SK-N-MC (cell line): ENCODE measurements around the gene AXIN1.
A peak's percentile ranks its signal among the peaks of the same experiment; 100 is the strongest.

Experiments used
- DNase-seq: peaks from one replicate; pipeline ENCODE4 v3.0.0-alpha.2; 2011; ENCODE audit warnings: low read depth, low spot score
- H3K27ac ChIP-seq: fragments of 200-600 bp; sonication (generic); 2 replicates; pipeline ENCODE4 v1.5.1; 2016; ENCODE audit warnings: mixed run types
- H3K36me3 ChIP-seq: fragments of 200-600 bp; sonication (generic); 2 replicates; pipeline ENCODE4 v1.6.1; 2017; ENCODE audit warnings: antibody characterized with exemption, low read length, mixed read lengths; ENCODE audit not compliant: insufficient read depth
- H3K4me3 ChIP-seq: fragments of 200-600 bp; sonication (generic); 2 replicates; pipeline ENCODE4 v1.5.1; 2016
- H3K9ac ChIP-seq: fragments of 200-600 bp; sonication (generic); 2 replicates; pipeline ENCODE4 v1.8.0; 2017; ENCODE audit warnings: mixed run types, mixed read lengths; ENCODE audit not compliant: insufficient read length
- H3K9me3 ChIP-seq: fragments of 200-600 bp; sonication (generic); 2 replicates; pipeline ENCODE4 v1.6.1; 2017; ENCODE audit warnings: low read depth, mild to moderate bottlenecking, antibody characterized with exemption, low read length, moderate library complexity, mixed read lengths
- EZH2 ChIP-seq: fragments of 200-600 bp; sonication (generic); IDR thresholded peaks from one replicate; pipeline ENCODE4 v1.6.1; 2017; ENCODE audit warnings: antibody characterized with exemption
- FOXP2 ChIP-seq: optimal IDR thresholded peaks from 2 replicates; pipeline ENCODE3; 2011; ENCODE audit warnings: mild to moderate bottlenecking, moderate library complexity; ENCODE audit not compliant: insufficient read depth; ENCODE audit errors: extremely low read length, control extremely low read depth
- POLR2AphosphoS5 ChIP-seq: IDR thresholded peaks from 2 replicates; pipeline ENCODE4 v1.6.1; 2012; ENCODE audit warnings: mild to moderate bottlenecking, low read depth, low read length, borderline replicate concordance

Gene AXIN1

DNA sequence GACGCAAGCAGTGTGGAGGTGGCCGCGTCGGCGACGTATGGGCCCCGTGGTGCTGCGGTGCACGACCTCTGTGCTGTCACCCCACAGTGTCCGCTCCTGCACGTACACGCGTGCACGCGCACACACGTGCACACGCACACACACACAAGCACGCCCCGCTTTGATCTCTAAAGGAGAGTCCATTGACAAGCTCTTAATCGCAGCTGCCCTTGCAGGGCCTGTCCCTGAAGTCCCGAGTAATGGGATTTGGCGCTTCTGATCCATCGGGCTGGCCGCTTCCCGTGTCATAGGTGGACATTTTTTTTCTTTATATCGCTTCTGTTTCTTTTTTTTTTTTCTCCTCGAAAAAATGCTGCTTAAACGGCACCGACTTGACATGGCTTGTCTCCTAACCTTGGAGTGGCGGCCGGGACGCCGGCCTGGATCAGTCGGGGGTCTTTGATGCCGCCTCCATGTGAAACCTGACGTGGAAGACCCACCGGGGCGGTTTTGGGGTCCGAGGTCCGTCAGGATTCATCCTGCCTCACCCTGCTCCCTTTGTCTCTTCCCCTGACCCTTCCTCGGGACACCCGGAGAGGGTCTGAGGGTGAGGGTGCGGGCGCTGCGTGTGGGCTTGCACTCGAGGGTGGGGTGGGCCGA is 8.3 kb upstream of the AXIN1 start:
- Histone ChIP-seq H3K27ac (no peak overlapping the region), H3K4me3 (no peak overlapping the region), H3K9ac (no peak overlapping the region), H3K36me3 (no peaks in the 10 kb centered on the region), H3K9me3 (no peaks in the 10 kb centered on the region)
- TF ChIP-seq FOXP2 (no peak), POLR2AphosphoS5 (no peak), EZH2 (no peak)
- DNase-seq = no peak

DNA sequence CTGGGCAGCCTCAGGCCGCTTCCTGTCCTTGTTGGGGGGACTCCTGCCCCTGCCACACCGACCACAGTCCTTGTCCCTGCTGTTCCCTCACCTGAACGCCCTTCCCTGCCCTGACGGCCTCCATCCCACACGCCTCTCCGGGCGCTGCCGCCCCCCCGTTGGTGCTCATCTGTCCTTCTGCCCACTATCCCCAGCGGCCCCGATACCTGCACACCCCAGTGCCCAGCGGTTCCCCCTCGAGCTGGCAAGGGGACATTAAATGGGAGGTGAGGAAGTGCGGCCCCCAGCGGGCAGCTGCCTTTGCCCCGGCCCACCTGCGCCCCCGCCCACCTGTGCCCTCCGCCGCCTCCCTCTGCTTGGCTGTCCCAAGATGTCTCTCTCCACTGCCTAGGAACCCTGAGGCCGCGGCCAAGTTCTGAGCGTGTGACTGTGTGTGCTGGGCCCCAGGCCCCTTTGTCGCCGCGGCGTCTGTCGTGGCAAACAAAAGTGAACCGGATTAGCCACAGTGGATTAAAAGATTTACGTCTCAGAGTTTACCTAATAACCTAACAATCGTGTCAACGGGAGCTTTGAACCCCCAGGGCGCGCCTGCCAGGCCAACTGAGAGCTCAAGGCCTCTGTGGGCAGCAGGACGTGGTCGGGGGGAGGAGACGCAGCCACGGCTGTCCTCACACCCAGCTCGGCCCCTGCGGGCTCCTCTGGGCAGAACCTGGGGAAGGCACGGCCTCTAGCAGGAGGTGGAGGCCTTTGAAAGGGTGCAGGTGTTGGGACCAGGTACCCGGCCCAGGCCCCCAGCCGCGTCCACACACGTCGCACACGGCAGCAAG is 7.6 kb upstream of the AXIN1 start:
- H3K4me3 ChIP-seq = no peak overlapping the region
- H3K27ac ChIP-seq = no peak overlapping the region
- DNase-seq = no peak
- H3K9ac ChIP-seq = no peak overlapping the region
- no peaks in the 10 kb centered on the region for H3K36me3 ChIP-seq
- TF ChIP-seq EZH2 (no peak), FOXP2 (no peak), POLR2AphosphoS5 (no peak)
- no peaks in the 10 kb centered on the region for H3K9me3 ChIP-seq

DNA sequence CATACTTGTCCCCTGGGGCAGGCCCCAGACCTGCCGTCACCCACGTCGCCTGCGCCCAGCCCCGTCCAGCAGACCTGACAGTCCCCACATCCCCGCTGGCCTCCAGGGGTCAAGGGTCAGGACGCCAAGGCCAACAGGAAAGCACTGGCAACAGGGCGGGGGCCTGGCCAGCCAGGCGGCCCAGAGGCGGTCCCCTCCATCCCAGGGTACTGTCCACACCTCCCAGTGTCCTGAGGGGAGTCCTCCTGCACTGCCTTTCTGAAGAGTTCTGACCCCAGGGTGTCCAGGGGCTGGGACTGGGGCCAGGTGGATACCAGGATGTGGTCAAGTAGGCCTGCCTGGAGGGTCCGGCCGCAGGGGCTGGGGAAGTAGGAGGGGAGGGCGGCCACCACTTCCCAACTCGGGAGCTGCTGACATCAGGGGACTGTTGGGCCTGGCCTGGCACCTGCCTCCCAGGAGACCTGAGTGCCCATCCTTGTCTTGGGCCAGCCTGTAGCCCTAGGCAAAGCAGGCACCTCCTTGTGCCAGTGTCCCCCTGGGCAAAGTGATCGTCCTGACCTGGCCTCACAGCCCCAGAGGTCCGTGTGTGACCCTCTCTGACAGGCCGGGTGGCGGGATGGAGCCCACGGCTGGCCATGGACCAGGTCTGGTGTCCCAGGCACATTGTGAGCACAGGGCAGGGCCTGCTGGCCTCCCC is 6.7 kb upstream of the AXIN1 start:
- H3K36me3 ChIP-seq = no peaks in the 10 kb centered on the region
- TF ChIP-seq FOXP2 (no peak), EZH2 (no peak), POLR2AphosphoS5 (no peak)
- no peak overlapping the region for H3K9ac ChIP-seq
- H3K4me3 ChIP-seq = no peak overlapping the region
- no peaks in the 10 kb centered on the region for H3K9me3 ChIP-seq
- DNase-seq = no peak
- H3K27ac ChIP-seq = no peak overlapping the region

DNA sequence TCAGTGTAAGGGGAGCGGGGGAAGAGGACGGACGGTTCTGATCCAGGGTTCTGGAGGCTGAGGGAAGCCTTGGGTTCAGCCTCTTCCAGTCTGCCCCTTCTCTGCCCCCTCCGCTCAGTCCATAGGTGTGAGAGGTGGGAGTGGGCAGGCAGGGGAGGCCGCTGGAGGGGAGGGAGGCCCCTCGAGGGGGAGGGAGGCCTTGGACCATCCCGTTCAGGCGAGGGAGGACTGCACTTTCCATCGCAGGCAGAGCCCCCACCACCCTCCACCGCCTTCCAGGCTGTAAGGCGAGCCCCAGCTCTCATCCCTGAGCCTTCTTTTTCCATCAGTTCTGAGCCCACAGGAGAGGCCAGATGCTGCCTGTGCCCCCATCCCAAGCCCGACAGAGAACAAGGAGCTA is 4.2 kb upstream of the AXIN1 start:
- H3K36me3 ChIP-seq = no peaks in the 10 kb centered on the region
- no peak overlapping the region for H3K27ac ChIP-seq
- H3K9ac ChIP-seq = no peak overlapping the region
- no peak overlapping the region for H3K4me3 ChIP-seq
- TF ChIP-seq POLR2AphosphoS5 (no peak), EZH2 (no peak), FOXP2 (no peak)
- no peaks in the 10 kb centered on the region for H3K9me3 ChIP-seq
- DNase-seq = no peak

DNA sequence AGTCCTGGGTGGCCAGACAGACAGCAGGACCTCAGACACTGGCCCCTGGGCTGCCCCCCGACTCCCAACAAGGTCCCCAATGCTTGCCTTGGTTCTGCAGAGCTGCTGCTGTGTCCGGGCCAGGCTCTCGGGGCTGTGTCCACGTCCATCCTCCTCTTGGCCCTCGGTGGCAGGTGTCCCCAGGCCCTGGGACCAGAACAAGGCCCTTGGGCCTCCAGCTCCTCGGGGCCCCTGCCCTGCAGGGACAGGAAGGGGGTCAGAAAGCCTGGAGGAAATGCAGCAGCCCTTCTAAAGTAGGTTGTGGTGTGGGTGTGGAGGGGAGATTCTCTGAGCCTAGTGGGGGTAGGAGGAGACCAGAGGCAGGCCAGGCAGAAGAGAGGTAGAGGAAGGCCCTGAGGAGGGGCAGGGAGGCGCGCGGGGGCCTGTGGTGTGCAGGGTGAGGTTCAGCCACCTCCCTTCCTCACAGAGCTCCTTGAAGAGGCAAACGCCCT is 2.5 kb upstream of the AXIN1 start:
- Histone ChIP-seq H3K36me3 (peaks cover 8% of the 10 kb centered on the region), H3K9ac (no peak overlapping the region), H3K9me3 (no peaks in the 10 kb centered on the region), H3K4me3 (no peak overlapping the region), H3K27ac (no peak overlapping the region)
- no peak for DNase-seq
- TF ChIP-seq FOXP2 (no peak), POLR2AphosphoS5 (no peak), EZH2 (no peak)

DNA sequence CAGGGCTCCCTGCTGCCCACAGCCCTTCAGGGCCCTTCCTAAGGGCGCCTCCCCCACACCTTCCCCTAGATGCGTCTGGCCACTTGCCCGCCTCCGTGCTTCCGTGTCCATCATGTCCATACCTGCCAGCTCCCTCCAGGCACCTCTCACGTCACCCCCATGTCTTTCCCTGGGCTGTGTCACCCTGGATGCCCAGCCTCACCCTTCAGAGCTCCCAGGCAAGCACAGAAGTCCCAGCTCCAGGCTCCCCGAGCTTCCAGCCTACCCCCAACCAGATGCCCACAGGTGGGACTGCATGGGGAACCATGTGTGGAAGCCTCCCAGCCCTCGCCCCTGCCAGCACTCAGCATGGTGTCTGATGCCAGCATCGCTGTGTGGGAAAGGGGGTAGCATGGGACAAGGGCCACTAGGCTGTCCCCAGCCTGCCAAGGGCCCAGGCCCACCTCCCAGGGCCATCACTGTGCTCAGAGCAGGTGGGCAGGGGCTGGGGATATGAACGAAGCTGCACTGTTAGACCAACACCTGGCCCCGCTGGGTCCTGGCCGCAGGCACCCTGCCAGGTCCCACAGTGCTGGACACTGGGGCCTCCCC is 1.9 kb upstream of the AXIN1 start:
- no peaks in the 10 kb centered on the region for H3K9me3 ChIP-seq
- TF ChIP-seq FOXP2 (no peak), POLR2AphosphoS5 (no peak), EZH2 (no peak)
- DNase-seq = no peak
- peaks cover 9% of the 10 kb centered on the region for H3K36me3 ChIP-seq
- H3K27ac ChIP-seq = no peak overlapping the region
- H3K4me3 ChIP-seq = no peak overlapping the region
- no peak overlapping the region for H3K9ac ChIP-seq

DNA sequence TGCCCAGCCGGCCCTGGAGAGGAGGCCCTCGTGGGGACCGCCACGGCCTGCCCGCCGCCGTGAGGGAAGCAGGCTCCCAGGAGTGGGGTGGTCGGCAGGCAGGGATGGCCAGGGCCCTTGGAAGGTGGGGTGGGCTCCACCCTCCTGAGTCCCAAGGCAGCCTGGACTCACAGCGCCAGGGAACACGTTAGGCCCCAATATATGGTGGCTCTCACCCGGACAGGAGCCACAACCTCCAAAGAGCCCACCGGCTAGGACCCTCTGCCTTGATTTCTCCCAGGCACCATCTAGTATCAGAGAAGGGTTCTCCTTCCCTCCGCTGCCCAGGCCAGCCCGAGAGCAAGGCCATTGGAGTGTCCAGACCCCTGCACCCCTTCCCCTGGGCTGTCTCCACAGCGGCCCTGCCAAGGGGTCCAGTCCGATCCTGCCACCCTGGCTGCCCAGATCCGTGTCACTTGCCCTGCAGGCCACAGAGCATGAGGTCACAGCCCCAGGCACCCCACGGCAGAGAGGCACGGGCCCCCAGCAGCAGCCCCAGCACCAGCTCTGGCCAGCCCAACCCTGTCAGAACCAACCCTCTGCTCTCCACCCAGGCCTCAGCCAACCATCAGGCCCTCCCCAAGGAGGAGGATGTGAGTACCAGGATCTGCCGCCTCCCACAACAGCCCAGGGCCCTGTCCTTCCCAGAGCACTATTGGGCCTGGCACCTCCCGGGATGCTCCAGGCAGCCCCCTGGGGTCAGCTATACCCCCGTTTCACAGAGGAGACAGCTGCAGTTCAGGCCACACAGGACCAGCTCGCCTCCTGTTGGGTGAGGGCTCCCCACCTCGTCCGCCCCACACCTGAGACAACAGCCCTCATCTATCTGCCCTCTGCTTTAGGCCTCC is 1.1 kb upstream of the AXIN1 start:
- Histone ChIP-seq H3K9me3 (no peaks in the 10 kb centered on the region), H3K4me3 (peak overlapping the region; percentile 75), H3K27ac (no peak overlapping the region), H3K36me3 (peaks cover 9% of the 10 kb centered on the region), H3K9ac (peak overlapping the region; percentile 66)
- no peak for DNase-seq
- TF ChIP-seq POLR2AphosphoS5 (no peak), EZH2 (no peak), FOXP2 (no peak)
